PC-3 (cell line): ENCODE results near the gene NCOA7. TPM values are rescaled to one million over a fixed set of nuclear protein-coding genes. Genes with fewer than 3 reads are reported as not detected.
A peak's percentile ranks its signal among the peaks of the same experiment; 100 is the strongest.

Source experiments
- ATAC-seq: fragments of 200-7000 bp; cut with Tn5 transposase; 2 replicates; pipeline ENCODE4 v1.9.1; 2020; ENCODE audit warnings: mild to moderate bottlenecking, moderate library complexity
- BruUV-seq: library from RNA; stranded (reverse); fragments of 400-500 nt; replicated peaks from 2 replicates; lab custom pipeline; 2021; lab: Mats Ljungman, UMichigan
- CTCF ChIA-PET: fragments of 300-600 bp; sonication (Branson Sonifier 250); formaldehyde crosslinking; loops from one replicate; lab custom pipeline; 2022; ENCODE audit warnings: antibody characterized with exemption; lab: Charles Lee
- POLR2A ChIA-PET: fragments of 300-600 bp; sonication (Branson Sonifier 250); formaldehyde crosslinking; loops from one replicate; lab custom pipeline; 2022; ENCODE audit warnings: antibody characterized with exemption; ENCODE audit not compliant: unreplicated experiment; lab: Charles Lee
- DNase-seq: peaks from one replicate; pipeline ENCODE4 v3.0.0-alpha.2; 2015
- H2AFZ ChIP-seq: fragments of 300-600 bp; sonication (generic); 2 replicates; pipeline ENCODE4 v1.6.0; 2016; ENCODE audit warnings: antibody characterized with exemption, low read length
- H3F3A ChIP-seq: fragments of 300-600 bp; sonication (generic); one replicate; pipeline ENCODE4 v1.6.0; 2017; ENCODE audit warnings: antibody characterized with exemption, low read length, control low read depth, mild to moderate bottlenecking; ENCODE audit not compliant: unreplicated experiment
- H3K27ac ChIP-seq: fragments of 300-600 bp; sonication (generic); 2 replicates; pipeline ENCODE4 v1.5.1; 2016; ENCODE audit warnings: mild to moderate bottlenecking, low read length
- H3K27me3 ChIP-seq: fragments of 300-600 bp; sonication (generic); 2 replicates; pipeline ENCODE4 v1.6.1; 2016; ENCODE audit warnings: low read length, mixed read lengths
- H3K36me3 ChIP-seq: fragments of 300-600 bp; sonication (generic); 2 replicates; pipeline ENCODE4 v1.6.1; 2016; ENCODE audit warnings: low read depth, mixed run types, low read length, mixed read lengths
- H3K4me1 ChIP-seq: fragments of 300-600 bp; sonication (generic); 2 replicates; pipeline ENCODE4 v1.5.1; 2016; ENCODE audit warnings: low read length; ENCODE audit not compliant: insufficient read depth
- H3K4me2 ChIP-seq: fragments of 300-600 bp; sonication (generic); 2 replicates; pipeline ENCODE4 v1.6.0; 2016; ENCODE audit warnings: low read length
- H3K4me3 ChIP-seq: fragments of 300-600 bp; sonication (generic); 2 replicates; pipeline ENCODE4 v1.5.1; 2016; ENCODE audit warnings: mild to moderate bottlenecking, low read length, mixed read lengths
- H3K79me2 ChIP-seq: fragments of 300-600 bp; sonication (generic); 2 replicates; pipeline ENCODE4 v1.6.1; 2017; ENCODE audit warnings: low read length, mixed read lengths
- H3K9ac ChIP-seq: fragments of 300-600 bp; sonication (generic); 2 replicates; pipeline ENCODE4 v1.6.0; 2016; ENCODE audit warnings: mild to moderate bottlenecking, low read length
- H3K9me2 ChIP-seq: fragments of 300-600 bp; sonication (generic); replicated peaks from 2 replicates; pipeline ENCODE4 v1.6.1; 2016; ENCODE audit warnings: mixed run types, low read length, mixed read lengths
- H3K9me3 ChIP-seq: fragments of 300-600 bp; sonication (generic); 2 replicates; pipeline ENCODE4 v1.6.1; 2016; ENCODE audit warnings: low read length, mixed read lengths
- H4K20me1 ChIP-seq: fragments of 300-600 bp; sonication (generic); 2 replicates; pipeline ENCODE4 v1.6.1; 2016; ENCODE audit warnings: low read length, mixed read lengths
- CTCF ChIP-seq: fragments of 300-600 bp; sonication (generic); conservative IDR thresholded peaks from 2 replicates; pipeline ENCODE4 v1.5.1; 2017; ENCODE audit warnings: antibody characterized with exemption, low read depth, mild to moderate bottlenecking, low read length
- EZH2 ChIP-seq: fragments of 300-600 bp; sonication (generic); IDR thresholded peaks from one replicate; pipeline ENCODE4 v1.6.1; 2017; ENCODE audit warnings: antibody characterized with exemption, mild to moderate bottlenecking, low read length; ENCODE audit not compliant: unreplicated experiment
- EZH2phosphoT487 ChIP-seq: fragments of 300-600 bp; sonication (generic); IDR thresholded peaks from 2 replicates; pipeline ENCODE4 v1.6.1; 2018; ENCODE audit warnings: mild to moderate bottlenecking, antibody characterized with exemption, low read length, borderline replicate concordance
- intact Hi-C: fragments of 100-400 bp; cut with micrococcal nuclease; formaldehyde crosslinking; loops from 2 replicates; pipeline ENCODE4 v1.9.0; 2023
- total RNA-seq: library from RNA; depleted of rRNA; stranded (reverse); fragments of >200 nt; gene quantifications from 2 replicates; pipeline ENCODE4 v1.2.3, GENCODE V29; 2014

Gene NCOA7
- total RNA-seq, 1 experiment from 2014 or later: 13.4 TPM

GRCh38 chr6:125867483-125867942 is 76.8 kb downstream of the NCOA7 start:
- BruUV-seq: no TSS peak
- H3K36me3 ChIP-seq: no peaks in the 10 kb centered on the region
- no peaks in the 10 kb centered on the region for H3K79me2 ChIP-seq
- H3K4me2 ChIP-seq: peak overlapping the region; percentile 62
- intact Hi-C loops: no loop called here
- TF ChIP-seq EZH2 (no peak), CTCF (no peak), EZH2phosphoT487 (no peak)
- DNase-seq (peak; percentile 87), ATAC-seq (peak; percentile 32)
- H4K20me1 ChIP-seq: no peaks in the 10 kb centered on the region
- H3K9me2 ChIP-seq: no peaks in the 10 kb centered on the region
- H2AFZ ChIP-seq: no peak overlapping the region
- peak overlapping the region; percentile 19; the same call in 1 of the 2 replicates for H3K4me3 ChIP-seq
- H3K9me3 ChIP-seq: no peaks in the 10 kb centered on the region
- H3K27ac ChIP-seq: peak overlapping the region; percentile 28; the same call in 1 of the 2 replicates
- H3K27me3 ChIP-seq: no peaks in the 10 kb centered on the region
- CTCF ChIA-PET: interaction anchor here (0.6 to 1.6 kb wide), 3 partner anchors 37 to 89 kb away, joined by 3 to 4 read pairs (median 3); partner anchors contain the start of gene HINT3
- POLR2A ChIA-PET: no interaction called here
- no peaks in the 10 kb centered on the region for H3F3A ChIP-seq
- H3K9ac ChIP-seq: no peak overlapping the region
- H3K4me1 ChIP-seq: peaks cover 35% of the 10 kb centered on the region

GRCh38 chr6:125868252-125868651 is 77.5 kb downstream of the NCOA7 start:
- Histone ChIP-seq H3K9ac (no peak overlapping the region), H3K79me2 (no peaks in the 10 kb centered on the region), H2AFZ (no peak overlapping the region), H4K20me1 (no peaks in the 10 kb centered on the region), H3K27ac (peak overlapping the region; percentile 28; the same call in 1 of the 2 replicates), H3K4me1 (peaks cover 43% of the 10 kb centered on the region), H3K36me3 (no peaks in the 10 kb centered on the region), H3K4me2 (peak overlapping the region; percentile 62), H3F3A (no peaks in the 10 kb centered on the region), H3K9me2 (no peaks in the 10 kb centered on the region), H3K9me3 (no peaks in the 10 kb centered on the region), H3K4me3 (no peak overlapping the region), H3K27me3 (no peaks in the 10 kb centered on the region)
- DNase-seq (peak; percentile 11), ATAC-seq (no peak)
- TF ChIP-seq CTCF (no peak), EZH2 (no peak), EZH2phosphoT487 (no peak)
- BruUV-seq: no TSS peak
- CTCF ChIA-PET: interaction anchor here (0.6 to 1.6 kb wide), 3 partner anchors 37 to 88 kb away, joined by 3 to 4 read pairs (median 3); partner anchors contain the start of gene HINT3
- intact Hi-C loops: no loop called here
- POLR2A ChIA-PET: interaction anchor here (0.7 kb wide), 1 partner anchor 24 kb away, joined by 3 read pairs; no protein-coding TSS in a partner anchor
